ENCODE results near the gene GEMIN2. TPM values are rescaled to one million over a fixed set of nuclear protein-coding genes. Genes with fewer than 3 reads are reported as not detected.

Gene GEMIN2
- total RNA-seq, 2 experiments from 2014 or later: 14.6 to 16.1 TPM

GRCh38 chr14:39071096-39071495 is 43.0 kb upstream of the GEMIN2 start:
- Histone ChIP-seq H3K9me3 (ENCODE audit: control insufficient read depth in 1 of 2, insufficient read depth in 1 of 2, low read length in 2 of 2) (no peaks in the 10 kb centered on the region), H3K4me1 (ENCODE audit: insufficient read depth, low read length) (no peaks in the 10 kb centered on the region), H3K27me3 (ENCODE audit: control insufficient read depth in 1 of 2, insufficient read depth in 2 of 2, low read length in 2 of 2) (no peaks in the 10 kb centered on the region), H3K4me3 (ENCODE audit: low read length) (no peak overlapping the region), H3K27ac (ENCODE audit: low read depth in 1 of 2, low read length in 2 of 2) (no peak overlapping the region), H3K36me3 (ENCODE audit: insufficient read depth, low read length) (peaks cover 73% of the 10 kb centered on the region)
- no peak for ATAC-seq (ENCODE audit: poor library complexity)
- Mint-ChIP-seq H3K4me3 (no peak overlapping the region), H3K36me3 (ENCODE audit: low read depth) (peaks cover 88% of the 10 kb centered on the region), H3K4me1 (ENCODE audit: low read depth) (peaks cover 5% of the 10 kb centered on the region), H3K9me3 (no peaks in the 10 kb centered on the region), H3K27me3 (no peaks in the 10 kb centered on the region), H3K27ac (no peak overlapping the region)
- ChIA-PET CTCF (no interaction called here), POLR2A (no interaction called here)
- TF ChIP-seq CTCF (IDR thresholded peaks at IDR 0.05): no peak
- DNase-seq: no peak
- intact Hi-C loops (cut with DNase I, micrococcal nuclease): no loop called here

DNA sequence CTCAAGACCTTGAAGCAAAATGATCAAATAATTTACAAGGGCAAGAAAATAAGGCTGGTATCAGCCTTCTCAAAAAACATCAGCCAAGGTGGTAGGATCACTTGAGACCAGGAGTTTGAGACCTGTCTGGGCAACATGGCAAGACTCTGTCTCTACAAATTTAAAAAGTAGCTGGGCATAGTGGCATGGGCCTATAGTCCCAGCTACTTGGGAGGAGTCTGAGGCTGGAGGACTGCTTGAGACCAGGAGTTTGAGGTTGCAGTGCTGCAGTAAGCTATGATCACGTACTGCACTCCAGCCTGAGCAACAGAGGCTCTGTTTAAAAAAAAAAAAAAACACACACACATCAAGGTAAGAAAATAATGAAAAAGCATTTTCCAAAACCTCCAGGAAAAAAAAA is 33.2 kb upstream of the GEMIN2 start:
- H3K9me3 Mint-ChIP-seq: no peaks in the 10 kb centered on the region
- no peak for ATAC-seq (ENCODE audit: poor library complexity)
- peaks cover 5% of the 10 kb centered on the region for H3K4me1 Mint-ChIP-seq (ENCODE audit: low read depth)
- no peak for DNase-seq
- ChIA-PET POLR2A (interaction anchor here (1.0 to 1.4 kb wide), 2 partner anchors 22 to 33 kb away, joined by 3 to 5 read pairs; partner anchors contain the start of genes GEMIN2 and SEC23A), CTCF (interaction anchor here (0.9 kb wide), 1 partner anchor 9 kb away, joined by 4 read pairs; no protein-coding TSS in a partner anchor)
- no peak overlapping the region for H3K27ac ChIP-seq (ENCODE audit: low read depth in 1 of 2, low read length in 2 of 2)
- H3K4me3 ChIP-seq (ENCODE audit: low read length): no peak overlapping the region
- H3K27me3 Mint-ChIP-seq: no peaks in the 10 kb centered on the region
- H3K4me1 ChIP-seq (ENCODE audit: insufficient read depth, low read length): no peaks in the 10 kb centered on the region
- no peak for TF ChIP-seq CTCF (IDR thresholded peaks at IDR 0.05)
- H3K9me3 ChIP-seq (ENCODE audit: control insufficient read depth in 1 of 2, insufficient read depth in 1 of 2, low read length in 2 of 2): no peaks in the 10 kb centered on the region
- intact Hi-C loops (cut with DNase I, micrococcal nuclease): no loop called here
- peaks cover 89% of the 10 kb centered on the region for H3K36me3 Mint-ChIP-seq (ENCODE audit: low read depth)
- no peak overlapping the region for H3K4me3 Mint-ChIP-seq
- no peak overlapping the region for H3K27ac Mint-ChIP-seq
- H3K36me3 ChIP-seq (ENCODE audit: insufficient read depth, low read length): peaks cover 71% of the 10 kb centered on the region
- no peaks in the 10 kb centered on the region for H3K27me3 ChIP-seq (ENCODE audit: control insufficient read depth in 1 of 2, insufficient read depth in 2 of 2, low read length in 2 of 2)

- H3K9me3 ChIP-seq (ENCODE audit: control insufficient read depth in 1 of 2, insufficient read depth in 1 of 2, low read length in 2 of 2): no peaks in the 10 kb centered on the region
- POLR2A ChIA-PET: interaction anchor here (0.7 kb wide), 1 partner anchor 14 kb away, joined by 3 read pairs; no protein-coding TSS in a partner anchor
- H3K4me1 Mint-ChIP-seq (ENCODE audit: low read depth): peaks cover 11% of the 10 kb centered on the region
- intact Hi-C loops (cut with DNase I, micrococcal nuclease): no loop called here
- no peak overlapping the region for H3K27ac ChIP-seq (ENCODE audit: low read depth in 1 of 2, low read length in 2 of 2)
- ATAC-seq (ENCODE audit: poor library complexity): no peak
- peaks cover 94% of the 10 kb centered on the region for H3K36me3 Mint-ChIP-seq (ENCODE audit: low read depth)
- no peak overlapping the region for H3K4me3 ChIP-seq (ENCODE audit: low read length)
- DNase-seq: no peak
- H3K27me3 ChIP-seq (ENCODE audit: control insufficient read depth in 1 of 2, insufficient read depth in 2 of 2, low read length in 2 of 2): no peaks in the 10 kb centered on the region
- CTCF ChIA-PET: no interaction called here
- H3K4me1 ChIP-seq (ENCODE audit: insufficient read depth, low read length): no peaks in the 10 kb centered on the region
- H3K4me3 Mint-ChIP-seq: no peak overlapping the region
- peaks cover 63% of the 10 kb centered on the region for H3K36me3 ChIP-seq (ENCODE audit: insufficient read depth, low read length)
- H3K27ac Mint-ChIP-seq: peak overlapping the region; percentile 43
- TF ChIP-seq CTCF (IDR thresholded peaks at IDR 0.05): no peak
- H3K27me3 Mint-ChIP-seq: no peaks in the 10 kb centered on the region
- H3K9me3 Mint-ChIP-seq: no peaks in the 10 kb centered on the region
Observed at GRCh38 chr14:39083127-39083526, 31.0 kb upstream of the GEMIN2 start.

Data from CD4-positive, alpha-beta T cell (primary cell).